Spleen (tissue), 7 donors: ENCODE data around the gene SLC39A11.

Source experiments
- POLR2A ChIP-seq, 3 donors: fragments of 450-650 bp; IDR thresholded peaks; one replicate each; pipeline ENCODE4 v1.5.1; 2017; ENCODE audit warnings: antibody characterized with exemption in 3 of 3, mild to moderate bottlenecking in 1 of 3
- POLR2AphosphoS5 ChIP-seq, 3 donors: sonication (generic); formaldehyde crosslinking; IDR thresholded peaks; one replicate each; pipeline ENCODE4 v1.5.1; 2017; ENCODE audit warnings: antibody characterized with exemption in 3 of 3
- TF ChIP-seq, protein P1 (sequence below), 11 experiments: fragments of 200-600 bp in 7 of 11; fragments of 450-650 bp in 4 of 11; sonication (generic) in 4 of 11; IDR thresholded peaks in 8 of 11; conservative IDR thresholded peaks in 3 of 11; 1 replicate in 7 of 11; 2 replicates in 4 of 11; pipeline versions ENCODE4 v1.4.0 to v1.8.0; 2016 to 2021; ENCODE audit warnings: antibody characterized with exemption in 11 of 11, inconsistent platforms in 4 of 11, mild to moderate bottlenecking in 1 of 11
- donor health status: DM: no; HTN: no; CAD: no; lungs with moderate emphysema.
- donor health status: DM: no; HTN: no; CAD: no.
- donor health status: DM: no; HTN: no; CAD: no.

DNA sequence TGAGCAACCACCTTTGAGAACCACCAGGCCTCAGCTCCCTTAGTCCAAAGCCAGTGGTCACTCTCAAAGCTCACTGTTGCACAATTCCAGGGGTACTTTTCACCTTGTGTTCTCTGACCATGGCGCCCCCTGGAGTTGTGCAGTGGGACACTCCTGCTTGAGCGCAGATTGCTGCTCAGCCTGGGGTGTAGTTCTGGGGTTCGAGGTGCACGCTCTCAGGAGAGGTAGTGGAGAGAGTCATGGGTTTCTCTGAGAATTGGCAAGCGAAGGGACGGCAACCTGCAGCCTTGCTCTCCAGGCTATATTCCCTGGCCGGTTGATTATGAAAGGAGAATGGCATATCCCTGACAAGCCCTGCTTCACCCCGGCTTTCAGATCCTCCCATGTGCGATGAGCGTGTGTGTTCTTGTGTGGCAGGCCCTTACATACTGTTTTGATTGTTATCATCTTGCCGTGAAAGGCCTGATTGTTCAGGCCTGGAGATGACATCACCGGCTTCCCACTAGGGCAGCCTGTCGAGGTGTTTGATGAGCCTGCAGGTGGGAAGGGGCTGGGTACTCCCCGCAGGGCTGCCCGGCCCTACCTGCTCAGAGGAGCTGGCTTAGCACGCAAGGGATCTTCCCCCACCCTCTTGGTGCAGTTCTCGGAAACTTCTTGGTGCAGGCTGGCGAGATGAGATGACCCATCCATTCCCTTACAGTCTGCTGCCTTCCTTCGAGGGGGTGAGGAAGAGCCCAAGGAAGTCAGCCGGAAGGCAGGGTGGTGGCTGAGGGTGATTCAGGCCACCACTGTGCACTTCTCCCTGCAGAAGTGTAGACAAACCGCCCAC, 431.2 kb downstream of the SLC39A11 start:
- TF ChIP-seq, protein P1, sequence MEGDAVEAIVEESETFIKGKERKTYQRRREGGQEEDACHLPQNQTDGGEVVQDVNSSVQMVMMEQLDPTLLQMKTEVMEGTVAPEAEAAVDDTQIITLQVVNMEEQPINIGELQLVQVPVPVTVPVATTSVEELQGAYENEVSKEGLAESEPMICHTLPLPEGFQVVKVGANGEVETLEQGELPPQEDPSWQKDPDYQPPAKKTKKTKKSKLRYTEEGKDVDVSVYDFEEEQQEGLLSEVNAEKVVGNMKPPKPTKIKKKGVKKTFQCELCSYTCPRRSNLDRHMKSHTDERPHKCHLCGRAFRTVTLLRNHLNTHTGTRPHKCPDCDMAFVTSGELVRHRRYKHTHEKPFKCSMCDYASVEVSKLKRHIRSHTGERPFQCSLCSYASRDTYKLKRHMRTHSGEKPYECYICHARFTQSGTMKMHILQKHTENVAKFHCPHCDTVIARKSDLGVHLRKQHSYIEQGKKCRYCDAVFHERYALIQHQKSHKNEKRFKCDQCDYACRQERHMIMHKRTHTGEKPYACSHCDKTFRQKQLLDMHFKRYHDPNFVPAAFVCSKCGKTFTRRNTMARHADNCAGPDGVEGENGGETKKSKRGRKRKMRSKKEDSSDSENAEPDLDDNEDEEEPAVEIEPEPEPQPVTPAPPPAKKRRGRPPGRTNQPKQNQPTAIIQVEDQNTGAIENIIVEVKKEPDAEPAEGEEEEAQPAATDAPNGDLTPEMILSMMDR (IDR thresholded peaks at IDR 0.05 in 8 of 11, conservative IDR thresholded peaks at IDR 0.05 in 3 of 11): no peak
- TF ChIP-seq POLR2A (IDR thresholded peaks at IDR 0.05): no peak
- TF ChIP-seq POLR2AphosphoS5 (IDR thresholded peaks at IDR 0.05): no peak
